Epithelial cell of esophagus (primary cell): ENCODE results near the gene ARMH3.
A peak's percentile ranks its signal among the peaks of the same experiment; 100 is the strongest.

Experiments
- DNase-seq: peaks from one replicate; pipeline ENCODE4 v3.0.0; 2010; ENCODE audit warnings: low read depth
- H3K4me3 ChIP-seq: 2 replicates; pipeline ENCODE4 v1.5.1; 2011; ENCODE audit warnings: mild to moderate bottlenecking, low read length, control low read depth
- CTCF ChIP-seq: IDR thresholded peaks from 2 replicates; pipeline ENCODE4 v1.5.1; 2011; ENCODE audit warnings: low read depth, mild to moderate bottlenecking, low read length, control low read depth, inconsistent platforms; ENCODE audit not compliant: insufficient read depth; ENCODE audit errors: missing control alignments

ARMH3 gene

GRCh38 chr10:102085336-102085735, 29.4 kb upstream of the ARMH3 start:
- no peak for DNase-seq
- no peak for TF ChIP-seq CTCF
- H3K4me3 ChIP-seq = no peak overlapping the region

GRCh38 chr10:102083541-102083940, 27.6 kb upstream of the ARMH3 start:
- H3K4me3 ChIP-seq = no peak overlapping the region
- no peak for DNase-seq
- no peak for TF ChIP-seq CTCF

DNA sequence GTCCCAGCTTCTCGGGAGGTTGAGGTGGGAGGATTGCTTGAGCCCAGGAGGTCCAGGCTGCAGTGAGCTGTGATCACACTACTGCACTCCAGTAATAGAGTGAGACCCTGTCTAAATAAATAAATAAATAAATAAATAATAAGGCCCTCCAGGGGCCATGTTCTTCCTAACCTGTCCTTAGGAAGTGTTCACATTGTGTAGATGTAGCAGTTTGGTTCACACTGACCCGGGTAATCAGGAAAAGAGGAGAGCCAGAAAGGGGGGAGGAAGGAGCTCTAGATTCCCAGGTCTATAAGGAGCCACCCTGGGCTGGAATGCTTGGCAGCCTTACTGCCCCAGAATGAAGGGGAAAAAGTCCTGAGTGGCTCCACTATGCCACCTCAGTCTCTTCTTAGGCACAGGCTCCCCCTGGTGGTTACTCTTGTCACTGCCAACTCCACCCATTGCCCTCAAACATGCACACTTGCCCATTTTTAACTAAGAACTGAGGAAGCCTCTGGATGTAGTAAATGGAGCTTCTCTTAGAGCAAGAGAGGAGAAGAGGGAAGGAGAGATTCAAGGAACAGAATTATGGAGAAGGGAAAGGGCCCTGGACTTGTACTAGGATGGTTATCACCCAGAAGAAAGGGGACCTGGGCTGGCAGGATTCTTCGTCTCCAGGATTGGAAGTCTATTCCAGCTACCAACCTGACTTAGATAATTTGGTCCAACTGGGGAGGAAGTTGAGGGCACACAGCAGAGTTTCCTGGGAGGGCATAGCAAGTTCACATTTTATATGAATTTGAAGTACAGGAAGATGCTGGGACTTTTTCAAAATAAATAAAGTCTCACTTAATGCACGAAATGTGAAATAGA, 16.9 kb upstream of the ARMH3 start:
- H3K4me3 ChIP-seq = no peak overlapping the region
- DNase-seq = peak; percentile 84
- peak; percentile 97 for TF ChIP-seq CTCF

DNA sequence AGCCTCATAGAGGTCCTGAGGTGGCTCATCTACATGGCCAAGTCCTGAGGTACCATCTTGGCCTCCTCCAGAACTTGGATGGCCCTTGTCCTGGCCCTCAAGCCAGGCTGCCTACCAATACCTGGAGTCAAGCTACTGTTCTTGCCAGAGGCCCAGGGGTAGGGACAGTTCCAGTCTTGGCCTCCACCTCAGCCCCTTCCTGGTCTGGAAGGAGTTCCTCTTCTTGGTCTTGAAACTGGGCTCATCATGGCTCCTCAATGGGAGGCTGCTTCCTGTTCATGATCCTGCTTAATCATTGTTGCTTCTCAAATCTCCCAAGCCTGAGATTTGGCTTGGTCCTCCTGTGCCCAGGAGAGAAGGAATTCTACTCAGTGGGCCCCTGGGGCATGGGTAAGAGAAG, 13.1 kb upstream of the ARMH3 start:
- no peak for DNase-seq
- no peak for TF ChIP-seq CTCF
- H3K4me3 ChIP-seq = no peak overlapping the region

- no peak overlapping the region for H3K4me3 ChIP-seq
- no peak for DNase-seq
- TF ChIP-seq CTCF = no peak
Observed at GRCh38 chr10:102068216-102068615, 12.2 kb upstream of the ARMH3 start.

DNA sequence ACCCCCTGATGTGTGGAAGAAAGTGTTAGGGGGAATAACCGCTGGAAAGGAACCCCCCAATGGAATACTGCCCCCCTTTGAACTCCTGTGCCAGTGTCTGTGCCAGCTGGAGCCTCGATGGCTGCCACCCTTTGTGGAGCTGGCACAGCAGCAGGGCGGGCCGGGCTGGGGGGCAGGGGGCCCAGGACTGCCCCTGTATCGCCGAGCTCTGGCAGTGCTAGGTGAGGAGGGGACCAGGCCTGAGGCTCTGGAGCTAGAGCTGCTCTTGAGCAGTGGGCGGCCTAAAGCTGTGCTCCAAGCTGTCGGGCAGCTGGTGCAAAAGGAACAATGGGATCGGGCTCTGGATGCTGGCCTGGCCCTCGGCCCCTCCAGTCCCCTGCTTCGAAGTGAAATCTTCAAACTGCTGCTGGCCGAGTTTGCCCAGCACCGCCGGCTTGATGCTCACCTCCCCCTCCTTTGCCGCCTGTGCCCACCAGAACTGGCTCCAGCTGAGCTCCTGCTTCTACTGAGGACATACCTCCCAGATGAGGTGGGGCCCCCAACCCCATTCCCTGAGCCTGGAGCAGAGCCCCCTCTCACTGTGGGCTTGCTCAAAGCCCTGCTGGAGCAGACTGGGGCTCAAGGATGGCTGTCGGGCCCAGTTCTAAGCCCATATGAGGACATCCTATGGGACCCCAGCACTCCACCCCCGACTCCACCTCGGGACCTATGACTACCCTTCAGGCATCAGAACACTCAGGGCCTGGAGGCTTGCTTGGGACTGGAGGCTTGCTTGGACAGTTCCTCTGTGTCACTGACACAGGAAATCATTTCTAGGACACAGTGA, 11.3 kb upstream of the ARMH3 start:
- no peak for DNase-seq
- no peak overlapping the region for H3K4me3 ChIP-seq

More for the DNA sequence above, 11.3 kb upstream of the ARMH3 start:
- TF ChIP-seq CTCF = no peak
